GM18909 (cell line): ENCODE data around the gene PLOD2.
"Not testable (repeated sequence)": the region's sequence is repeated elsewhere in the genome, so short reads cannot be mapped to it uniquely, and the experiment has no call there.

Experiments
- ATAC-seq: cut with Tn5 transposase; IDR thresholded peaks from one replicate; pipeline ENCODE4 v1.9.1; 2021; ENCODE audit warnings: mild to moderate bottlenecking; ENCODE audit not compliant: unreplicated experiment, poor library complexity

PLOD2 gene

GRCh38 chr3:146145642-146146041, 15.3 kb downstream of the PLOD2 start:
- ATAC-seq: no peak

GRCh38 chr3:146142757-146143156, 18.2 kb downstream of the PLOD2 start:
- ATAC-seq: no peak

- ATAC-seq: no peak
Measured at GRCh38 chr3:146139586-146140110, 21.3 kb downstream of the PLOD2 start.

GRCh38 chr3:146138902-146139301, 22.1 kb downstream of the PLOD2 start:
- no peak for ATAC-seq

GRCh38 chr3:146136647-146137046, 24.3 kb downstream of the PLOD2 start:
- ATAC-seq: no peak

GRCh38 chr3:146134348-146135117, 26.5 kb downstream of the PLOD2 start:
- no peak for ATAC-seq

- no peak for ATAC-seq
Measured at GRCh38 chr3:146133441-146133840, 27.5 kb downstream of the PLOD2 start.

GRCh38 chr3:146131616-146132410, 29.2 kb downstream of the PLOD2 start:
- no peak for ATAC-seq

GRCh38 chr3:146130881-146131371, 30.1 kb downstream of the PLOD2 start:
- no peak for ATAC-seq

GRCh38 chr3:146129750-146130149, 31.2 kb downstream of the PLOD2 start:
- ATAC-seq: no peak

- ATAC-seq: no peak
Measured at GRCh38 chr3:146128939-146129338, 32.0 kb downstream of the PLOD2 start.

GRCh38 chr3:146128179-146128578, 32.8 kb downstream of the PLOD2 start:
- no peak for ATAC-seq

GRCh38 chr3:146125951-146126350, 35.0 kb downstream of the PLOD2 start:
- ATAC-seq: no peak

- no peak for ATAC-seq
Measured at GRCh38 chr3:146124126-146124801, 36.7 kb downstream of the PLOD2 start.

- no peak for ATAC-seq
Measured at GRCh38 chr3:146117406-146118285, 43.3 kb downstream of the PLOD2 start.

- ATAC-seq: no peak
Measured at GRCh38 chr3:146115619-146116018, 45.4 kb downstream of the PLOD2 start.

GRCh38 chr3:146113804-146114203, 47.2 kb downstream of the PLOD2 start:
- not testable (repeated sequence) for ATAC-seq

GRCh38 chr3:146111337-146111736, 49.6 kb downstream of the PLOD2 start:
- no peak for ATAC-seq

GRCh38 chr3:146110161-146110560, 50.8 kb downstream of the PLOD2 start:
- ATAC-seq: no peak

- no peak for ATAC-seq
Measured at GRCh38 chr3:146106986-146107385, 54.0 kb downstream of the PLOD2 start.
